NT2/D1 (cell line): ENCODE data around the gene CENPF.

Source experiments
- DNase-seq: peaks from one replicate; pipeline ENCODE4 v3.0.0-alpha.2; 2011; ENCODE audit warnings: low read depth, low spot score
- H3K27me3 ChIP-seq: 2 replicates; pipeline ENCODE4 v1.6.0; 2011; ENCODE audit warnings: mild to moderate bottlenecking; ENCODE audit not compliant: insufficient read length, insufficient read depth
- H3K36me3 ChIP-seq: 2 replicates; pipeline ENCODE4 v1.6.1; 2011; ENCODE audit warnings: mild to moderate bottlenecking, low read length, mixed read lengths; ENCODE audit not compliant: insufficient read depth, insufficient read length
- H3K4me1 ChIP-seq: 2 replicates; pipeline ENCODE4 v1.5.1; 2011; ENCODE audit not compliant: insufficient read depth, insufficient read length
- H3K4me3 ChIP-seq: 2 replicates; pipeline ENCODE4 v1.5.1; 2011; ENCODE audit warnings: low read depth; ENCODE audit not compliant: insufficient read length
- H3K9ac ChIP-seq: 2 replicates; pipeline ENCODE4 v1.6.0; 2011; ENCODE audit warnings: low read depth; ENCODE audit not compliant: insufficient read length
- H3K9me3 ChIP-seq: 2 replicates; pipeline ENCODE4 v1.5.1; 2011; ENCODE audit warnings: mild to moderate bottlenecking, low read length; ENCODE audit not compliant: insufficient read depth
- SUZ12 ChIP-seq: IDR thresholded peaks from 2 replicates; pipeline ENCODE4 v1.6.1; 2011; ENCODE audit not compliant: insufficient read length, insufficient read depth; ENCODE audit errors: extremely low read depth
- YY1 ChIP-seq: IDR thresholded peaks from 2 replicates; pipeline ENCODE4 v1.6.1; 2011; ENCODE audit not compliant: insufficient read length, insufficient read depth
- ZNF274 ChIP-seq: IDR thresholded peaks from 2 replicates; pipeline ENCODE4 v1.6.1; 2011; ENCODE audit warnings: mild to moderate bottlenecking, low read depth, low read length

Gene CENPF

GRCh38 chr1:214579183-214579582 lies 23.8 kb upstream of the CENPF start:
- Histone ChIP-seq H3K4me1 (no peaks in the 10 kb centered on the region), H3K36me3 (no peaks in the 10 kb centered on the region)
- DNase-seq: no peak

GRCh38 chr1:214581785-214582184 lies 21.2 kb upstream of the CENPF start:
- Histone ChIP-seq H3K9me3 (peaks cover 8% of the 10 kb centered on the region; the same call in 1 of the 2 replicates), H3K36me3 (no peaks in the 10 kb centered on the region), H3K27me3 (no peaks in the 10 kb centered on the region), H3K9ac (no peak overlapping the region), H3K4me1 (no peaks in the 10 kb centered on the region), H3K4me3 (no peak overlapping the region)
- DNase-seq: no peak
- no peak for TF ChIP-seq ZNF274
- no peak for TF ChIP-seq YY1
- no peak for TF ChIP-seq SUZ12

More at GRCh38 chr1:214579183-214579582, 23.8 kb upstream of the CENPF start:
- TF ChIP-seq ZNF274 (no peak), SUZ12 (no peak), YY1 (no peak)
- Histone ChIP-seq H3K9ac (no peak overlapping the region), H3K4me3 (no peak overlapping the region), H3K9me3 (peaks cover 16% of the 10 kb centered on the region; the same call in 1 of the 2 replicates), H3K27me3 (no peaks in the 10 kb centered on the region)

- no peaks in the 10 kb centered on the region for H3K27me3 ChIP-seq
- H3K4me1 ChIP-seq: no peaks in the 10 kb centered on the region
- H3K36me3 ChIP-seq: no peaks in the 10 kb centered on the region
- no peak overlapping the region for H3K4me3 ChIP-seq
- no peak for DNase-seq
- no peak overlapping the region for H3K9ac ChIP-seq
- peaks cover 2% of the 10 kb centered on the region; the same call in 1 of the 2 replicates for H3K9me3 ChIP-seq
- TF ChIP-seq SUZ12 (no peak), ZNF274 (no peak), YY1 (no peak)
Measured at GRCh38 chr1:214582289-214582891, 20.6 kb upstream of the CENPF start.

GRCh38 chr1:214583113-214583512 lies 19.9 kb upstream of the CENPF start:
- DNase-seq: no peak
- Histone ChIP-seq H3K9me3 (no peaks in the 10 kb centered on the region), H3K4me1 (no peaks in the 10 kb centered on the region), H3K4me3 (no peak overlapping the region), H3K9ac (no peak overlapping the region), H3K36me3 (no peaks in the 10 kb centered on the region), H3K27me3 (no peaks in the 10 kb centered on the region)
- no peak for TF ChIP-seq ZNF274
- no peak for TF ChIP-seq SUZ12
- no peak for TF ChIP-seq YY1

GRCh38 chr1:214583824-214584554 lies 19.0 kb upstream of the CENPF start:
- TF ChIP-seq YY1: no peak
- TF ChIP-seq SUZ12: no peak
- no peak for TF ChIP-seq ZNF274
- H3K9ac ChIP-seq: no peak overlapping the region
- H3K36me3 ChIP-seq: no peaks in the 10 kb centered on the region
- no peak for DNase-seq
- no peak overlapping the region for H3K4me3 ChIP-seq
- no peaks in the 10 kb centered on the region for H3K27me3 ChIP-seq
- no peaks in the 10 kb centered on the region for H3K9me3 ChIP-seq
- no peaks in the 10 kb centered on the region for H3K4me1 ChIP-seq

GRCh38 chr1:214584805-214585766 lies 17.9 kb upstream of the CENPF start:
- DNase-seq: no peak
- Histone ChIP-seq H3K27me3 (no peaks in the 10 kb centered on the region), H3K4me3 (no peak overlapping the region), H3K4me1 (no peaks in the 10 kb centered on the region), H3K36me3 (no peaks in the 10 kb centered on the region), H3K9me3 (no peaks in the 10 kb centered on the region), H3K9ac (no peak overlapping the region)
- no peak for TF ChIP-seq SUZ12
- TF ChIP-seq ZNF274: no peak
- TF ChIP-seq YY1: no peak
